CD14-positive monocyte (primary cell): ENCODE data around the gene ULBP2. TPM values are rescaled to one million over a fixed set of nuclear protein-coding genes. Genes with fewer than 3 reads are reported as not detected.
"Not testable (repeated sequence)": the region's sequence is repeated elsewhere in the genome, so short reads cannot be mapped to it uniquely, and the experiment has no call there.

ENCODE experiments used
- DNase-seq, 3 donors: peaks; one replicate each; pipeline ENCODE4 v3.0.0-alpha.2; 2011 to 2022
- H2AFZ ChIP-seq: 2 replicates; pipeline ENCODE4 v1.6.0; 2012; ENCODE audit warnings: mild to moderate bottlenecking, low read depth, low read length, inconsistent platforms; ENCODE audit not compliant: insufficient read depth, poor library complexity, severe bottlenecking
- H3K27ac ChIP-seq, 2 donors: 1 replicate in 1 of 2; 2 replicates in 1 of 2; pipeline ENCODE4 v1.5.1; 2012 to 2013; ENCODE audit warnings: low read length in 2 of 2, control low read depth in 1 of 2, inconsistent platforms in 1 of 2, low read depth in 1 of 2, mild to moderate bottlenecking in 1 of 2
- H3K27me3 ChIP-seq, 2 donors: one replicate each; pipeline versions ENCODE4 v1.6.0 to v1.6.1; 2011 to 2013; ENCODE audit warnings: low read length in 2 of 2; ENCODE audit not compliant: control insufficient read depth in 2 of 2, insufficient read depth in 2 of 2
- H3K36me3 ChIP-seq, 2 donors: replicated peaks in 1 of 2; 1 replicate in 1 of 2; 2 replicates in 1 of 2; pipeline versions ENCODE4 v1.5.1 to v1.6.1; 2012 to 2013; ENCODE audit warnings: low read length in 2 of 2, control low read depth in 1 of 2, inconsistent platforms in 1 of 2, mild to moderate bottlenecking in 1 of 2; ENCODE audit not compliant: insufficient read depth in 2 of 2, control insufficient read depth in 1 of 2
- H3K4me1 ChIP-seq, 2 donors: 1 replicate in 1 of 2; 2 replicates in 1 of 2; pipeline versions ENCODE4 v1.5.1 to v1.6.1; 2012 to 2013; ENCODE audit warnings: low read length in 2 of 2, control low read depth in 1 of 2, inconsistent platforms in 1 of 2, mild to moderate bottlenecking in 1 of 2, moderate library complexity in 1 of 2; ENCODE audit not compliant: insufficient read depth in 2 of 2, control insufficient read depth in 1 of 2
- H3K4me2 ChIP-seq: replicated peaks from 2 replicates; pipeline ENCODE3; 2012; ENCODE audit warnings: low read length, moderate library complexity, mild to moderate bottlenecking; ENCODE audit not compliant: poor library complexity, severe bottlenecking; ENCODE audit errors: extremely low read depth
- H3K4me3 ChIP-seq, 3 experiments: fragments of 200-600 bp in 1 of 3; sonication (generic) in 1 of 3; replicated peaks in 1 of 3; 1 replicate in 2 of 3; 2 replicates in 1 of 3; pipeline ENCODE4 v1.5.1; 2011 to 2013; ENCODE audit warnings: low read length in 3 of 3, mild to moderate bottlenecking in 3 of 3, control low read depth in 2 of 3, low read depth in 2 of 3, inconsistent platforms in 1 of 3, moderate library complexity in 1 of 3
- H3K79me2 ChIP-seq: 2 replicates; pipeline ENCODE4 v1.6.0; 2012; ENCODE audit warnings: mild to moderate bottlenecking, control low read depth, inconsistent platforms, low read length, moderate library complexity; ENCODE audit not compliant: insufficient read depth
- H3K9ac ChIP-seq: 2 replicates; pipeline ENCODE4 v1.6.0; 2017; ENCODE audit warnings: low read length, mild to moderate bottlenecking; ENCODE audit not compliant: insufficient read depth, poor library complexity, severe bottlenecking
- H3K9me3 ChIP-seq, 2 donors: replicated peaks in 1 of 2; 1 replicate in 1 of 2; 2 replicates in 1 of 2; pipeline versions ENCODE4 v1.5.1 to v1.6.1; 2012 to 2013; ENCODE audit warnings: low read length in 2 of 2, control low read depth in 1 of 2; ENCODE audit not compliant: control insufficient read depth in 1 of 2, insufficient read depth in 1 of 2
- H4K20me1 ChIP-seq: 2 replicates; pipeline ENCODE4 v1.6.0; 2012; ENCODE audit warnings: mild to moderate bottlenecking, low read length, control low read depth, moderate library complexity; ENCODE audit not compliant: insufficient read depth
- H3K27ac Mint-ChIP-seq, 7 donors: one replicate each; pipeline ENCODE4 v1.8.0; 2020; ENCODE audit warnings: mild to moderate bottlenecking in 7 of 7, mixed read lengths in 7 of 7, moderate library complexity in 6 of 7, inconsistent platforms in 2 of 7
- H3K27me3 Mint-ChIP-seq, 3 donors: one replicate each; pipeline ENCODE4 v1.8.0; 2021 to 2022; ENCODE audit warnings: low read depth in 3 of 3, mild to moderate bottlenecking in 3 of 3, mixed read lengths in 3 of 3, moderate library complexity in 3 of 3, inconsistent platforms in 1 of 3
- H3K36me3 Mint-ChIP-seq, 2 donors: one replicate each; pipeline ENCODE4 v1.8.0; 2020; ENCODE audit warnings: mixed read lengths in 2 of 2, inconsistent platforms in 1 of 2, mild to moderate bottlenecking in 1 of 2
- H3K4me1 Mint-ChIP-seq: one replicate; pipeline ENCODE4 v1.8.0; 2020; ENCODE audit warnings: mild to moderate bottlenecking, mixed read lengths
- H3K4me3 Mint-ChIP-seq, 2 donors: one replicate each; pipeline ENCODE4 v1.8.0; 2020; ENCODE audit warnings: mild to moderate bottlenecking in 2 of 2, mixed read lengths in 2 of 2, moderate library complexity in 1 of 2
- H3K9me3 Mint-ChIP-seq, 7 donors: one replicate each; pipeline ENCODE4 v1.8.0; 2020 to 2022; ENCODE audit warnings: mixed read lengths in 7 of 7, mild to moderate bottlenecking in 6 of 7, moderate library complexity in 6 of 7, inconsistent platforms in 2 of 7
- CTCF ChIP-seq: fragments of 200-600 bp; IDR thresholded peaks from one replicate; pipeline ENCODE4 v1.8.0; 2022; ENCODE audit warnings: antibody characterized with exemption, mild to moderate bottlenecking
- WGBS: methylation state at CpG from one replicate; pipeline ENCODE4 v1.1.5; 2013; ENCODE audit warnings: missing lambda C conversion rate; ENCODE audit not compliant: insufficient coverage; 5-methylcytosine and 5-hydroxymethylcytosine counted together
- intact Hi-C, 2 donors: fragments of 100-400 bp; cut with micrococcal nuclease; formaldehyde crosslinking; loops; one replicate each; pipeline versions ENCODE4 v1.15.0 to v1.15.1; 2023
- polyA plus RNA-seq, 3 donors: library from polyadenylated mRNA; depleted of rRNA in 1 of 3; unstranded in 2 of 3; stranded (reverse) in 1 of 3; fragments of 300-500 nt in 2 of 3; fragments of >200 nt in 1 of 3; fragmentation: Illumina TruSeq in 2 of 3; gene quantifications; 1 replicate in 2 of 3; 2 replicates in 1 of 3; pipeline ENCODE4 v1.2.3, GENCODE V29; 2012 to 2021

The ULBP2 gene
- polyA plus RNA-seq, 3 donors, result 0.31 to 0.49 TPM; not detected in 1

- Histone ChIP-seq H3K36me3 (no peaks in the 10 kb centered on the region), H2AFZ (no peak overlapping the region), H3K4me3 (no peak overlapping the region), H3K79me2 (no peaks in the 10 kb centered on the region), H3K9ac (no peak overlapping the region), H4K20me1 (no peaks in the 10 kb centered on the region), H3K27me3 (no peaks in the 10 kb centered on the region), H3K9me3 (peaks cover 9 to 10% of the 10 kb centered on the region in 2 donors), H3K4me1 (no peaks in the 10 kb centered on the region), H3K4me2 (no peak overlapping the region), H3K27ac (no peak overlapping the region)
- peaks cover 0 to 2% of the 10 kb centered on the region in 2 donors for H3K36me3 Mint-ChIP-seq
- H3K9me3 Mint-ChIP-seq, result peaks cover 8 to 18% (median 13%) of the 10 kb centered on the region in 7 donors
- 86% methylated on average over 1 of the region's 2 CpGs for WGBS
- H3K4me1 Mint-ChIP-seq, result no peaks in the 10 kb centered on the region
- DNase-seq, result no peak
- peak overlapping the region in 1 of 7 donors; percentile 30 for H3K27ac Mint-ChIP-seq
- intact Hi-C loops, result no loop called here
- H3K4me3 Mint-ChIP-seq, result no peak overlapping the region
- H3K27me3 Mint-ChIP-seq, result peaks cover 7 to 13% (median 9%) of the 10 kb centered on the region in 3 donors
- no peak for TF ChIP-seq CTCF
Measured at GRCh38 chr6:149907317-149907716, 34.5 kb upstream of the ULBP2 start.

- H3K36me3 ChIP-seq, H3K27ac Mint-ChIP-seq: not testable (repeated sequence)
Measured at GRCh38 chr6:149908480-149908879, 33.3 kb upstream of the ULBP2 start.

More at GRCh38 chr6:149908480-149908879, 33.3 kb upstream of the ULBP2 start:
- H3K4me3 Mint-ChIP-seq, H3K4me1 Mint-ChIP-seq, H3K9me3 ChIP-seq, H3K9ac ChIP-seq, H3K36me3 Mint-ChIP-seq, H3K4me1 ChIP-seq, H3K27me3 ChIP-seq, DNase-seq, H3K27ac ChIP-seq, intact Hi-C loops, H2AFZ ChIP-seq, H3K4me3 ChIP-seq, H4K20me1 ChIP-seq, H3K79me2 ChIP-seq, H3K4me2 ChIP-seq: not testable (repeated sequence)
- peaks cover 5 to 14% (median 12%) of the 10 kb centered on the region in 3 donors for H3K27me3 Mint-ChIP-seq
- peaks cover 8 to 18% (median 13%) of the 10 kb centered on the region in 7 donors for H3K9me3 Mint-ChIP-seq
- WGBS, result 100% methylated on average over 2 of the region's 4 CpGs
